GM12891 (cell line): Measurements from ENCODE around the gene TIPRL.
"Not testable (repeated sequence)": the region's sequence is repeated elsewhere in the genome, so short reads cannot be mapped to it uniquely, and the experiment has no call there.

Experiments
- DNase-seq: peaks from one replicate; pipeline ENCODE4 v3.0.0; 2011; ENCODE audit warnings: low spot score; ENCODE audit not compliant: insufficient read length
- FAIRE-seq: peaks from 2 replicates; lab custom pipeline; 2011; peaks lifted over from hg19 to GRCh38; lab: Jason Lieb, UNC
- PAX5 ChIP-seq: IDR thresholded peaks from 2 replicates; pipeline ENCODE4 v1.6.1; 2011; ENCODE audit warnings: low read length, moderate library complexity, mild to moderate bottlenecking; ENCODE audit not compliant: insufficient read depth, severe bottlenecking
- POLR2A ChIP-seq: IDR thresholded peaks from 2 replicates; pipeline ENCODE4 v1.6.1; 2011; ENCODE audit warnings: low read depth, low read length, control low read depth
- POLR2AphosphoS5 ChIP-seq: IDR thresholded peaks from 2 replicates; pipeline ENCODE4 v1.6.1; 2011; ENCODE audit warnings: low read depth, low read length, control low read depth
- POU2F2 ChIP-seq: IDR thresholded peaks from 2 replicates; pipeline ENCODE4 v1.6.1; 2011; ENCODE audit warnings: low read depth, mild to moderate bottlenecking, control low read depth, low read length, moderate library complexity
- SPI1 ChIP-seq: IDR thresholded peaks from 2 replicates; pipeline ENCODE4 v1.6.1; 2011; ENCODE audit warnings: low read depth, low read length, control low read depth
- TAF1 ChIP-seq: IDR thresholded peaks from 2 replicates; pipeline ENCODE4 v1.6.1; 2011; ENCODE audit warnings: low read depth, low read length, control low read depth

Gene TIPRL

GRCh38 chr1:168206111-168206510 lies 27.3 kb downstream of the TIPRL start:
- DNase-seq (no peak), FAIRE-seq (no peak)

GRCh38 chr1:168207673-168208072 lies 28.9 kb downstream of the TIPRL start:
- DNase-seq, FAIRE-seq: not testable (repeated sequence)

More at GRCh38 chr1:168206111-168206510, 27.3 kb downstream of the TIPRL start:
- TF ChIP-seq POU2F2 (no peak), SPI1 (no peak), TAF1 (no peak), POLR2A (no peak), POLR2AphosphoS5 (no peak), PAX5 (no peak)

GRCh38 chr1:168210312-168210711 lies 31.6 kb downstream of the TIPRL start:
- no peak for TF ChIP-seq POU2F2
- no peak for TF ChIP-seq POLR2AphosphoS5
- no peak for TF ChIP-seq TAF1
- TF ChIP-seq PAX5: no peak
- TF ChIP-seq POLR2A: no peak
- DNase-seq: no peak
- FAIRE-seq: no peak

- TF ChIP-seq POU2F2: no peak
- no peak for TF ChIP-seq POLR2AphosphoS5
- no peak for TF ChIP-seq TAF1
- TF ChIP-seq PAX5: no peak
- no peak for TF ChIP-seq POLR2A
- no peak for TF ChIP-seq SPI1
- FAIRE-seq: no peak
These were observed 34.6 kb downstream of the TIPRL start for GRCh38 chr1:168213349-168213748.

GRCh38 chr1:168216171-168216570 lies 37.4 kb downstream of the TIPRL start:
- no peak for DNase-seq
- FAIRE-seq: no peak
- TF ChIP-seq TAF1: no peak
- no peak for TF ChIP-seq POLR2AphosphoS5
- TF ChIP-seq SPI1: no peak
- TF ChIP-seq POLR2A: no peak
- no peak for TF ChIP-seq PAX5
- no peak for TF ChIP-seq POU2F2

More at GRCh38 chr1:168213349-168213748, 34.6 kb downstream of the TIPRL start:
- DNase-seq: no peak

GRCh38 chr1:168217664-168218063 lies 38.9 kb downstream of the TIPRL start:
- no peak for TF ChIP-seq POU2F2
- no peak for TF ChIP-seq SPI1
- TF ChIP-seq POLR2AphosphoS5: no peak
- no peak for TF ChIP-seq PAX5
- TF ChIP-seq POLR2A: no peak
- no peak for TF ChIP-seq TAF1
- DNase-seq (no peak), FAIRE-seq (no peak)

GRCh38 chr1:168218658-168219057 lies 39.9 kb downstream of the TIPRL start:
- DNase-seq: no peak
- TF ChIP-seq PAX5: no peak
- TF ChIP-seq TAF1: no peak
- no peak for TF ChIP-seq POLR2AphosphoS5
- no peak for TF ChIP-seq POLR2A
- TF ChIP-seq POU2F2: no peak
- TF ChIP-seq SPI1: no peak
- no peak for FAIRE-seq

- FAIRE-seq: no peak
- TF ChIP-seq SPI1 (no peak), TAF1 (no peak)
- DNase-seq: no peak
These were observed 41.7 kb downstream of the TIPRL start for GRCh38 chr1:168220470-168220871.

GRCh38 chr1:168221275-168221674 lies 42.5 kb downstream of the TIPRL start:
- no peak for FAIRE-seq
- no peak for TF ChIP-seq TAF1
- TF ChIP-seq POLR2A: no peak
- DNase-seq: no peak

GRCh38 chr1:168223261-168223660 lies 44.5 kb downstream of the TIPRL start:
- DNase-seq (no peak), FAIRE-seq (no peak)
- TF ChIP-seq POLR2AphosphoS5 (no peak), POU2F2 (no peak), PAX5 (no peak), SPI1 (no peak)
